Muscle layer of colon (tissue), 2 donors: ENCODE data around the gene ENTREP3.
A peak's percentile ranks its signal among the peaks of the same experiment; 100 is the strongest.

ENCODE experiments used
- H3K27ac ChIP-seq: one replicate; pipeline ENCODE4 v1.7.0; 2013; ENCODE audit warnings: low read depth, mild to moderate bottlenecking, low read length, moderate library complexity
- H3K27me3 ChIP-seq, 2 donors: one replicate each; pipeline ENCODE4 v1.7.0; 2013; ENCODE audit warnings: low read length in 2 of 2, mild to moderate bottlenecking in 2 of 2; ENCODE audit not compliant: insufficient read depth in 2 of 2, control insufficient read depth in 1 of 2
- H3K36me3 ChIP-seq: one replicate; pipeline ENCODE4 v1.7.0; 2013; ENCODE audit warnings: mild to moderate bottlenecking, low read length; ENCODE audit not compliant: insufficient read depth
- H3K4me1 ChIP-seq: one replicate; pipeline ENCODE4 v1.7.0; 2013; ENCODE audit warnings: mild to moderate bottlenecking, low read length; ENCODE audit not compliant: insufficient read depth
- H3K4me3 ChIP-seq, 2 donors: one replicate each; pipeline ENCODE4 v1.7.0; 2013; ENCODE audit warnings: low read length in 2 of 2, low read depth in 1 of 2, mild to moderate bottlenecking in 1 of 2, moderate library complexity in 1 of 2
- H3K9ac ChIP-seq: one replicate; pipeline ENCODE4 v1.7.0; 2013; ENCODE audit warnings: low read length
- H3K9me3 ChIP-seq: one replicate; pipeline ENCODE4 v1.7.0; 2013; ENCODE audit warnings: mild to moderate bottlenecking, low read length
- donor health status: abdominal sarcoma.
- donor health status: Adenocarcinoma of cecum.

ENTREP3 gene

DNA sequence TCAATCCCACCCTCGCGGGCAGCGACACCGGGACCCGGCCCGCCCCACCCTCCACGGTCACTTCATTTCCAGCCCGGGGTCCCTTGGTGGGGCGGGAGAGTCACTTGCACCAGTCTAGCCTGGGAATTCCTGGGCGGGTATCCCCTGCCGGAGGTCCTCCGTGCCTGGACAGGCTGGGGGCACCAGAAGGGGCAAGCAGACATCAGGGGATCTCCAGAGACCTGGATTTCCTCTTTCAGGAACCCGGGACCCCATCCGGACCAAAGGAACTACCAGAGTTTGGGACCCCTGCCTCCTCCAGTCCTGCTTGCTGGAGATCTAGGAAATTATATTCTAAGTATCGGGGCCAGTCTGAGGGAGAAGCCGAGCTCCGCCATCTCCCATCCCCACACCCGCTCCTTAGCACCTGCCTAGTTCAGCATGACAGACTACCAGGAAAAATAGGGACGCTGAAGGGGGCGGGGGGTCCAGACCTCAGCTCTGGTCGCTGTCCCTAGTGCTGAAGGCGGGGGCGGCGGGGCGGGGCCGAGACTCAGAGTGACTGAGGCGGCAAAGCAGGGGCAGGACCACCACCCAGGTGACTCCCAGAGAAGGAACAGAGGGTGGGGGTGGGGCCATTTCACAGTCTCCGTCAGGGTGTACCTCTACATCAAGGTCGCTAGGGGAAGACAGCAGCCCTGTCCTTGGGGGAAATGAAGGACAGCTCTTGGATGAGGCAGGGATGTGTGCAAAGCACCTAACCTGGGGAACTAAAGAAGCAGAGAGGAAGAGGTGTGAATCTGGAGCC is 22.8 kb upstream of the ENTREP3 start:
- H3K27ac ChIP-seq = peak overlapping the region; percentile 42
- H3K9me3 ChIP-seq = no peaks in the 10 kb centered on the region
- no peaks in the 10 kb centered on the region for H3K36me3 ChIP-seq
- no peak overlapping the region for H3K9ac ChIP-seq
- peaks cover 13% of the 10 kb centered on the region for H3K4me1 ChIP-seq
- H3K4me3 ChIP-seq = peak overlapping the region; percentile 61 to 86
- H3K27me3 ChIP-seq = no peaks in the 10 kb centered on the region

DNA sequence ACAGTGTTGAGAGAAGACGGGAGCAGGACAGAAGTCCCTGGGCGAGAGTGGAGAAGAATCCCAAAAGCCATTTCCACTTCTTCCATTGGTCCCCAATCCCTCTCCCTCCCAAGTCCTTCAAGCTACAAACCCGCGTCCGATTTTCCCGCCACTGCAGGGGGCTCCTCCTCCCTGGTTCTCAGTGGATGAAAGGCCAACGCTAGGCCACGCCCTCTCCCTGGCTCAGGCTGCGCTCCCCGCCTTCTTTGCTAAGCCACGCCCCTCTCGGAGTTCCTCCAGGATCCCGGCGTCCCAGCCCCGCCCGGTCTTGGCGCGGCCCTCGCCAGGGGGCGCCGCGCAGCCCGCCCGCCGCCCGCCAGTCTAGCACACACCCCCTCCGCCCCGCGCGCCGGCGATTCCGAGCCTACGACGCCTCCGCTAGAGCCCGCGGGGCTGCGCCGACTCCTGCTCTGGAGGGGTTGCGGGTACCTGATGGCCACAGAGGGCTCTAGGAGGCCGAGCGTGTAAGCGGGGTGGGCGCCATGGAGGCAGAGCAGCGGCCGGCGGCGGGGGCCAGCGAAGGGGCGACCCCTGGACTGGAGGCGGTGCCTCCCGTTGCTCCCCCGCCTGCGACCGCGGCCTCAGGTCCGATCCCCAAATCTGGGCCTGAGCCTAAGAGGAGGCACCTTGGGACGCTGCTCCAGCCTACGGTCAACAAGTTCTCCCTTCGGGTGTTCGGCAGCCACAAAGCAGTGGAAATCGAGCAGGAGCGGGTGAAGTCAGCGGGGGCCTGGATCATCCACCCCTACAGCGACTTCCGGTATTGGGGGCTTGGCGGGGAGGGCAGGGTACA is 22.0 kb upstream of the ENTREP3 start, which contains the start of gene HCN3:
Gene HCN3 (plus strand): TSS at position 394 of the 832 bp plus-strand sequence. CDS start 128 bp downstream, at position 522.
- H3K9ac ChIP-seq = no peak within 1 kb of the TSS
- peak within 1 kb of the TSS; percentile 42 for H3K27ac ChIP-seq
- no peaks in the 10 kb centered on the region for H3K36me3 ChIP-seq
- H3K4me3 ChIP-seq = peak within 1 kb of the TSS; percentile 61 to 86
- no peaks in the 10 kb centered on the region for H3K27me3 ChIP-seq
- H3K9me3 ChIP-seq = no peaks in the 10 kb centered on the region
- H3K4me1 ChIP-seq = peaks cover 17% of the 10 kb centered on the region

DNA sequence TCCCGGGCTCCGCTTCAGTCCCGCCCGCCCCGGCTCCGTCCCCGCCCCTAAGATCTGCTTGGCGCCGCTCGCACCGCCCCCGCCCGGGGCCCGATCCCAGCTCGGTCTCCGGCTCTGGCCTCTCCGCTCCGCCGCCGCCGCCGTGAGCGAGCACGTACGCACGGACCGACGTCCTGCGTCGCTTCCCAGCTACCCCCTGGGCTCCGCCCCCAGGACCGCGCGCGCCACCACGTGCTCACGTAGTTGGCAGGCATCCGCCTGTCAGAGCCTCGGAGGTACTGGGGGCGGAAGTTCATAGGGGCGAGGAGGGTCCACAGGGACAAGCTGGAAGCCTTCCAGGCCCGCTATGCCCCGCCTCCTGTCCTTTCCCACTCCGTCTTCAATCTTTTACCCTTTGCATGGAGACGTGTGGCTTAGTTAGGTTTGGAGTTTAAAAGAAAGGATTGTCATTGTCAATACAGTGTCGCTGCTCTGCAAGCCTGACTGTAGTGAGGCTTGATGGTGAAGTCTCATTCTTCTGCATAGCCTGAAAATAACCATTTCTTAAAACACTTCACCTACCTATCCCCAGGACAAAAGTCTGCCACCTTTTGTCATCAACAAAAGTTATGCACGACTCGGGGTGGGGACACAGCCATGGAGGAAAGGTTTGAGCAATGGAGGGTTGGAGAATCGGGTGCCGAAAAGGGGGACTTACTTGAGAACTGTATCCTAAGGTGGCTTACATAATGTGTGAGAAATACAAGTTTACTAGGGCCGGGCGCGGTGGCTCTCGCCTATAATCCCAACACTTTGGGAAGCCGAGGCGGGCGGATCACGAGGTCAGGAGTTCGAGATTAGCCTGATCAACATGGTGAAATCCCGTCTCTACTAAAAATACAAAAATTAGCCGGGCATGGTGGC is 18.3 kb upstream of the ENTREP3 start, which contains the start of gene CLK2:
Gene CLK2 (minus strand): TSS at position 162 of the 903 bp plus-strand sequence. CDS start 2,527 bp downstream, outside the sequence.
- Histone ChIP-seq H3K4me1 (peaks cover 26% of the 10 kb centered on the region), H3K36me3 (peaks cover 23% of the 10 kb centered on the region), H3K27ac (peak within 1 kb of the TSS; percentile 80), H3K4me3 (peak within 1 kb of the TSS; percentile 64 to 90), H3K9ac (peak within 1 kb of the TSS; percentile 76), H3K27me3 (no peaks in the 10 kb centered on the region), H3K9me3 (no peaks in the 10 kb centered on the region)

DNA sequence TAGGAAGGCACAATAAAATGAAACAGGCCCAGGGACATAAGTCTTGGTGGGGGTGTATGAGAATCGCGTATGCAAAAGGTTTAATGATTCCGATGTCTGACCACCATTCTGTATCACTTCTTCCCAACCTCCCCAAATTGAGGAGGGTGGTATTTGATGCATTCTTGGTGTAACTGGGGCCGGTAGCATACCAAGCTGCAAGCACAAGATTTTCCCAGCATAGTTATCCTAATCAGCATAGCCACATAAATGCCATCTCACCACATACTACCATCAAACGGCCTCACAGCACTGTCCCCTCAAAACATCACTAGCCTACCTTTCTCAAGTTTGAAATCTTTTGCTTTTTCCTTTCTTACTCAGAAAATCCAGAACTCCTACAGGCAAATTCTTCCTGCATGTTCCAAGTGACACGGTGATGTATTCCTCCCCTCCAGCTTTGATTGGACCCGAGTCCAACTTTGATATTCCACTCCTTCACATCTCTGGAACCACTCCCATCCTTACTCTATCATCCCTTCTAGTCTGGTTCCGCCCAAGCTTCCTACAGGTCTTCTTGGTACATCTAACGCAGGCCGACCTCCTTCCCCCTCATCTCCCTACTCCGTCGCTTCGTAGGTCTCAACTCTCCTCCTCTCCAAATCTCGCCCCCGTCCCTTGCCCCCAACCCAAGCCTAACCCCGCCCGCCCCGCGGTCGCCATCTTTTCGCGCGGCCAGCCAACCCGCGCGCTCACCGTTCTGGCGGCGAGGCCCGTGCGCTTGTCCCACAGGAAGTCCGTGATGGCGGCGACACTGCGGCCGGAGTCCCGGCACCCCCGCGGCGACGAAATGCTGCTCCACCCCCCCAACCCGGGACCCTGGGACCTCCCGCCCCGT is 17.4 kb upstream of the ENTREP3 start:
- Histone ChIP-seq H3K4me1 (peaks cover 18% of the 10 kb centered on the region), H3K27me3 (no peaks in the 10 kb centered on the region), H3K9ac (peak overlapping the region; percentile 39), H3K9me3 (no peaks in the 10 kb centered on the region), H3K27ac (peak overlapping the region; percentile 80), H3K36me3 (peaks cover 32% of the 10 kb centered on the region), H3K4me3 (peak overlapping the region; percentile 64 to 70)

DNA sequence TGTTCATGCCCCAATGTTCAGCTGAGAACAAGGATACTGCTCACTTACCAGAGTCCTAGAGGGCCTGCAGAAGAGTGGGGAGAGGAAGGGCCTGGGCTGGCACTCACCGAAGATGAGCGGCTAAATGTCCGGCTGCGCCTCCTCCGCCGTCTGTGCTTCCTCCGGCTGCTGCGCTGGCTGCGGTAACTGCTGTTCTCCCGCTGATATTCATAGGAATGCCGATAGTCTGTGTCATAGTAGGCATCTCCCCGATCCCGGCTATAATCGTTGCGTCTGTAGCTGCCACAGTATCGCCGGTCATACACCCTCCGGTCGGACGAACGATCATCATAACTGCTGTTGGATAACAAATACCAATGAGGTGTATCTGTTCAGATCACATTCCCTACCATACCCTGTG is 14.1 kb upstream of the ENTREP3 start:
- Histone ChIP-seq H3K36me3 (peaks cover 62% of the 10 kb centered on the region), H3K27me3 (no peaks in the 10 kb centered on the region), H3K4me3 (no peak overlapping the region), H3K4me1 (peaks cover 13% of the 10 kb centered on the region), H3K9ac (no peak overlapping the region), H3K9me3 (no peaks in the 10 kb centered on the region), H3K27ac (no peak overlapping the region)

DNA sequence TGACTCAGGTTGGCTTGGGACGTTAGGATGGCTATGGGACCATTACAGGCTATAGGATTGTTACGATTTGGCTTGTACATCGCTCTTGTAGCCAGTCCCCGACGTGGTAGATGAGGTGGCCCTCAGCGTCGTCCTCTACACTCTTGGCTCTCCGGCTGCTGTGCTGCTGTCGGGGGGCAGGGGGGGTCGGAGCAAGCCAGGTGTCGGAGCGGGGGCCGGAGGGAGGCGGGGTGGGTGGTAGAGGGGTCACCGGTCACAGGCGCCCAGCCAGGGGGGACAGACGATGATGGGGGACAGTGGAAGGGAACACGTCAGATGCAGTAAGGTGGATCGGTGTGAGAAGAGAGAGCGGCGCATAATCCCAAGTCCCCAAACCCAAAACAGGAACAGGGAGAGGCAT is 13.3 kb upstream of the ENTREP3 start:
- Histone ChIP-seq H3K27ac (no peak overlapping the region), H3K27me3 (no peaks in the 10 kb centered on the region), H3K4me3 (no peak overlapping the region), H3K4me1 (peaks cover 13% of the 10 kb centered on the region), H3K9ac (no peak overlapping the region), H3K36me3 (peaks cover 70% of the 10 kb centered on the region), H3K9me3 (no peaks in the 10 kb centered on the region)

DNA sequence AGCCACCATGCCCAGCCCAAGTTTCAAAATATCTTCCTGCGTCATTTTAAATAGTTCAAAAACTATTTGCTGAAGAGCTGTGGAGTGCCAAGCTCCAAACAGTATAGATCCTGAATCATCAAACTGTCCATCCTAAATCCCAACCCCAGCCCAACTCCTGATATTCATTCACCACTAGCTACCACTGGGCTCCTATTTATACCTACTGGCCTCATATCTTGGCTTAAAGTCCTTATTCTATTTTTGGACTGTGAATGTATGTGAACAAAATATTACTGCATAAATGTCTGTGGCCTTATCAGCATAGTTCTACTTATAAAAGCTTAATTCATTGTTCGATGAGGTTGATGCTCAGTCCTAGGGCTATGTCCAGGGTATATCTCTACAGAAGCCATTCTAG is 12.1 kb upstream of the ENTREP3 start:
- peaks cover 10% of the 10 kb centered on the region for H3K4me1 ChIP-seq
- no peaks in the 10 kb centered on the region for H3K27me3 ChIP-seq
- no peaks in the 10 kb centered on the region for H3K9me3 ChIP-seq
- no peak overlapping the region for H3K4me3 ChIP-seq
- H3K9ac ChIP-seq = no peak overlapping the region
- no peak overlapping the region for H3K27ac ChIP-seq
- H3K36me3 ChIP-seq = peaks cover 80% of the 10 kb centered on the region

DNA sequence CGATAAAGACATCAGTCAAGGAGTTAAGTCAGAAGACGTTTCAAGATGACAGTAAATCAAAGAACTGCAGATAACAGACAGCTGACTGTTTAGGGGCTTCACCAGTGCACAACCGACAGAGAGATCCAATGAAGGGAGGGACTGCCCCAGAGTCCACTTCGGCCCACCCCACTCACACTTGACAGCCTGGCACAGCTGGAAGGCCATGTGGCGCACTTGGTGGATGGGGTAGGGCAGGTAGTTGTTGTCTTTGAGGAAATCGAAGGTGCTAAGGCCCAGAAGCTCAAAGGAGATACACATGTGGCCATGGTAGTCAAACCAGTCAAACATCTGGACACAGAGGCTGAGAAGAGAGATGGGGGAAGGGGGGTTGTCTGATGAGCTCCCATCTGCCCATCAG is 11.3 kb upstream of the ENTREP3 start:
- Histone ChIP-seq H3K4me1 (peaks cover 3% of the 10 kb centered on the region), H3K27me3 (no peaks in the 10 kb centered on the region), H3K9me3 (no peaks in the 10 kb centered on the region), H3K36me3 (peaks cover 80% of the 10 kb centered on the region), H3K9ac (no peak overlapping the region), H3K27ac (no peak overlapping the region), H3K4me3 (no peak overlapping the region)

DNA sequence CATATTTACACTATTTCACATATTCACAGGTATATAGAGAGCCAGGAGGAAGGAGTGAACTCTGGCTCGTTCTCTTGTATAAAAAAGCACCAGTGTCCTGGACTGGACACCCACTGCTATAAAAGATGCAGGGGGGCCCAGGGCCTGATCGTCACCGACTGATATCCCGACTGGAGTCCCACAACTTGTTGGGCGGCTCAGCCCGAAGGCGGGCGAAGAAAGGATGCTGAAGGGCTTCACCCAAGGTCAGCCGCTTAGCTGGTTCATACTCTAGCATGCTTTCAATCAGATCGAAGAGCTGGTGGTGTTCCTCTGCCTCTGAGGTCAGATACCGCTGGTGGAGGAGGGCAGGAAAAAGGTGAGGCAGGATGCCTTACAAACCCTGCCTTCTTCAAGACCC is 7.8 kb upstream of the ENTREP3 start:
- Histone ChIP-seq H3K9ac (no peak overlapping the region), H3K9me3 (no peaks in the 10 kb centered on the region), H3K4me3 (peak overlapping the region in 1 of 2 donors; percentile 97), H3K27me3 (no peaks in the 10 kb centered on the region), H3K27ac (peak overlapping the region; percentile 97), H3K36me3 (peaks cover 63% of the 10 kb centered on the region), H3K4me1 (peaks cover 15% of the 10 kb centered on the region)
